Uterus (tissue), 4 donors: ENCODE data around the gene IQUB. TPM values are rescaled to one million over a fixed set of nuclear protein-coding genes. Genes with fewer than 3 reads are reported as not detected.

ENCODE experiments used
- DNase-seq, 2 donors: peaks; one replicate each; pipeline ENCODE4 v3.0.0-alpha.2; 2019 to 2020
- H3K27ac ChIP-seq, 2 donors: fragments of 200-600 bp; sonication (generic); 1 replicate in 1 of 2; 2 replicates in 1 of 2; pipeline ENCODE4 v1.5.1; 2016 to 2018
- H3K27me3 ChIP-seq, 2 donors: fragments of 200-600 bp; sonication (generic); one replicate each; pipeline ENCODE4 v1.5.1; 2018 to 2019; ENCODE audit warnings: control low read depth in 1 of 2
- H3K36me3 ChIP-seq, 2 donors: fragments of 200-600 bp; sonication (generic); one replicate each; pipeline ENCODE4 v1.5.1; 2019; ENCODE audit warnings: control low read depth in 1 of 2
- H3K4me1 ChIP-seq, 2 donors: fragments of 200-600 bp; sonication (generic); one replicate each; pipeline ENCODE4 v1.5.1; 2018 to 2019; ENCODE audit warnings: control low read depth in 1 of 2
- H3K4me3 ChIP-seq, 2 donors: fragments of 200-600 bp; sonication (generic); 1 replicate in 1 of 2; 2 replicates in 1 of 2; pipeline ENCODE4 v1.5.1; 2018 to 2019; ENCODE audit warnings: mild to moderate bottlenecking in 1 of 2
- H3K9me3 ChIP-seq, 2 donors: fragments of 200-600 bp; sonication (generic); one replicate each; pipeline ENCODE4 v1.5.1; 2019; ENCODE audit warnings: control low read depth in 1 of 2
- POLR2A ChIP-seq, 2 donors: fragments of 450-650 bp; IDR thresholded peaks; one replicate each; pipeline ENCODE4 v1.6.1; 2016; ENCODE audit warnings: antibody characterized with exemption in 2 of 2, mild to moderate bottlenecking in 1 of 2, moderate library complexity in 1 of 2
- intact Hi-C: fragments of 100-400 bp; cut with DNase I; formaldehyde crosslinking; loops from one replicate; pipeline ENCODE4 v1.15.1; 2023; ENCODE audit warnings: low total_unique reads
- total RNA-seq, 4 donors: library from RNA; depleted of rRNA in 3 of 4; stranded (reverse); fragments of >200 nt in 3 of 4; gene quantifications; one replicate each; pipeline versions ENCODE4 v1.1.0 to v1.2.4, GENCODE V29; 2014 to 2023
- TF ChIP-seq, protein P1 (sequence below), 4 experiments: fragments of 200-600 bp in 2 of 4; fragments of 450-650 bp in 2 of 4; sonication (generic) in 2 of 4; IDR thresholded peaks; one replicate each; pipeline ENCODE4 v1.5.1; 2016 to 2019; ENCODE audit warnings: antibody characterized with exemption in 4 of 4, mild to moderate bottlenecking in 2 of 4, moderate library complexity in 1 of 4
- donor health status: DM: yes; HTN: yes; CAD: no.

IQUB gene
- total RNA-seq, 4 donors from 2014 or later = 2.4 to 9.9 (median 6.1) TPM; not detected in 1

DNA sequence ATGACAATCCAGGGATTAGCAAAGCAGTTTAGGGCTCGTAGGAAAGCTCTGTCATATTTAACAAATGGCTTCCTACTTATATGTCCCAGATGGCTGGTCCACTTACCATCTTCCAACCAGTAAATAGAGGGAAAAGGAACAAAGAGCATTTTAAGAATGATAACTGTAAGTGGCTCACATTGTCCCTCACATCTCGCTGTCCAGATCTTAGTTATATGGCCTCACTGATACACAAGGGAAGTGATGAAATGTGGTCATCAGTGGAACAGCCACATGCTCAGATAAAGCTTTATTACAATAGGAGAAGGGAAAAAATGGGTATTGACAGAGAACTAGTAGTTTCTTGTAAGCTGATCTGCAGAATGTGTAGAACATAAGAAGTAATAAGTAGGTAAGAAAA, 35.8 kb downstream of the IQUB start:
- H3K9me3 ChIP-seq = no peaks in the 10 kb centered on the region
- no peaks in the 10 kb centered on the region for H3K36me3 ChIP-seq
- no peak for DNase-seq
- no peaks in the 10 kb centered on the region for H3K4me1 ChIP-seq
- no peak for TF ChIP-seq POLR2A (IDR thresholded peaks at IDR 0.05)
- TF ChIP-seq, protein P1, sequence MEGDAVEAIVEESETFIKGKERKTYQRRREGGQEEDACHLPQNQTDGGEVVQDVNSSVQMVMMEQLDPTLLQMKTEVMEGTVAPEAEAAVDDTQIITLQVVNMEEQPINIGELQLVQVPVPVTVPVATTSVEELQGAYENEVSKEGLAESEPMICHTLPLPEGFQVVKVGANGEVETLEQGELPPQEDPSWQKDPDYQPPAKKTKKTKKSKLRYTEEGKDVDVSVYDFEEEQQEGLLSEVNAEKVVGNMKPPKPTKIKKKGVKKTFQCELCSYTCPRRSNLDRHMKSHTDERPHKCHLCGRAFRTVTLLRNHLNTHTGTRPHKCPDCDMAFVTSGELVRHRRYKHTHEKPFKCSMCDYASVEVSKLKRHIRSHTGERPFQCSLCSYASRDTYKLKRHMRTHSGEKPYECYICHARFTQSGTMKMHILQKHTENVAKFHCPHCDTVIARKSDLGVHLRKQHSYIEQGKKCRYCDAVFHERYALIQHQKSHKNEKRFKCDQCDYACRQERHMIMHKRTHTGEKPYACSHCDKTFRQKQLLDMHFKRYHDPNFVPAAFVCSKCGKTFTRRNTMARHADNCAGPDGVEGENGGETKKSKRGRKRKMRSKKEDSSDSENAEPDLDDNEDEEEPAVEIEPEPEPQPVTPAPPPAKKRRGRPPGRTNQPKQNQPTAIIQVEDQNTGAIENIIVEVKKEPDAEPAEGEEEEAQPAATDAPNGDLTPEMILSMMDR (IDR thresholded peaks at IDR 0.05) = no peak
- intact Hi-C loops = no loop called here
- H3K27ac ChIP-seq = no peak overlapping the region
- no peaks in the 10 kb centered on the region for H3K27me3 ChIP-seq
- H3K4me3 ChIP-seq = no peak overlapping the region

DNA sequence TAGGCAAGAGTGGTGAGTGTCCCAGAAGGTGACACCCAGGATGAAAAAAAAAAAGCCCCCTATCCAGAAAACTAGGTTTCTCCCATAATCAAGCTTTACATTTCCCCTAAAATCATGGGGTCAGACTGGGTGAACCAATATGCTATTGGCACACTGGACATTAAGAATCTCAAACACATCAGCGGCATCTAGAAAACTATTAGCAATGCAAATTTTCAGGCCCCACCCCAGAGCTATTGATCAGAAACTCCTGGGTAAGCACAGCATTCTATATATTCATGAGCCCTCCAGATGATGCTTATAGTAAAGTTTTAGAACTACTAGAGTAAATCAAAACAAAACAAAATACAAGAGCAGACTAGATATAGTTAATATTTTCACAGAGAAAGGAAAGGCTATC, 36.4 kb downstream of the IQUB start:
- H3K36me3 ChIP-seq = no peaks in the 10 kb centered on the region
- H3K27ac ChIP-seq = no peak overlapping the region
- intact Hi-C loops = no loop called here
- no peak for TF ChIP-seq POLR2A (IDR thresholded peaks at IDR 0.05)
- TF ChIP-seq, protein P1 (IDR thresholded peaks at IDR 0.05) = no peak
- no peaks in the 10 kb centered on the region for H3K4me1 ChIP-seq
- H3K27me3 ChIP-seq = no peaks in the 10 kb centered on the region
- no peak overlapping the region for H3K4me3 ChIP-seq
- DNase-seq = no peak
- H3K9me3 ChIP-seq = no peaks in the 10 kb centered on the region

DNA sequence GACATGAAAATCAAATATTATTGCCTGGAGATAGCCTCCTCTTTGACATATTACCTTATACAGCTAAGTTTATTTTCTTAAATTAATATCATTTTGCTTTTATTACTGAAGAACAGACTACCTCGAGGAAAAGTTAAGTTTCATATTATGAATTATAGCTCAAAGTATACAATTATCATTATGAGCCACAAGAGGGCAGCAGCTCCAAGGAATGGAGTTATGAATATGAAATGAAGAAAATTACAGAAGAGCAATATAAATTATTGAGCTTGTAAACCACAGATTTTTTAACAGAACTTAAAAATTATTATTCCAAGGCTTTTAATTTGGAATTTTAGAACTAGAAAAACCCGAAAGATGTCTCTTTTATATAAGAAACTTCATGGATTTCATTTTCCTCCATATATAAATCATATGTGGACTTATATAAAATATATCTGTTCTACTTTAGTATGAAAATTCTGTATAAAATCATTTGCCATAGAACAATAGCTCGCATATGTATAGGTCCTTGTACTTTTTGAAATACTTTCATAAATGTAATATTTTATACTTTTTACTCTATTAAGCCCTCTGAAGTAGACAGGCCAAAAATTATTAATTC, 40.1 kb downstream of the IQUB start:
- no peaks in the 10 kb centered on the region for H3K9me3 ChIP-seq
- no peak overlapping the region for H3K4me3 ChIP-seq
- no peak overlapping the region for H3K27ac ChIP-seq
- no peak for TF ChIP-seq POLR2A (IDR thresholded peaks at IDR 0.05)
- TF ChIP-seq, protein P1 (IDR thresholded peaks at IDR 0.05) = peak; percentile 49 to 74 (median 61)
- H3K27me3 ChIP-seq = no peaks in the 10 kb centered on the region
- intact Hi-C loops = no loop called here
- H3K36me3 ChIP-seq = no peaks in the 10 kb centered on the region
- no peaks in the 10 kb centered on the region for H3K4me1 ChIP-seq
- DNase-seq = peak in 1 of 2 donors; percentile 16

DNA sequence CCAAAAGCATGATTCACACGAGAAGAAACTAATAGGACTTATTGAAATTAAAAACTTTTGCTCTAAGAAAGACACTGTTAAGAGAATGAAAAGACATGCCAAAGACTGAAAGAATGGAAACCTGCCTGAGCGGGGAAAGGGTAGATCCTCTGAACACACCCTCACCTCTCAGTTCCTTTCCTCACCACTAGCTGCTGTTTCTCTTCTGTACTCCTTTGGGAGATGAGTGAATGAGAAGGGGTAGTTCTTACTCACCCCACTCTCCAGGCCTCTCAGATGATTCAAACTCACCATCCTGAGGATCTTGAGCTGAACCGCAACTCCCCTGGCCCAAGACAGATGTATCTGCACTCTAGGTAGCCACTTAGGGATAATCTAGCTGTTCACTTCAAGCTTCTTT, 41.9 kb downstream of the IQUB start:
- Histone ChIP-seq H3K4me3 (no peak overlapping the region), H3K36me3 (no peaks in the 10 kb centered on the region), H3K27me3 (no peaks in the 10 kb centered on the region), H3K27ac (no peak overlapping the region), H3K4me1 (no peaks in the 10 kb centered on the region), H3K9me3 (no peaks in the 10 kb centered on the region)
- intact Hi-C loops = no loop called here
- no peak for DNase-seq
- no peak for TF ChIP-seq POLR2A (IDR thresholded peaks at IDR 0.05)
- TF ChIP-seq, protein P1 (IDR thresholded peaks at IDR 0.05) = no peak

DNA sequence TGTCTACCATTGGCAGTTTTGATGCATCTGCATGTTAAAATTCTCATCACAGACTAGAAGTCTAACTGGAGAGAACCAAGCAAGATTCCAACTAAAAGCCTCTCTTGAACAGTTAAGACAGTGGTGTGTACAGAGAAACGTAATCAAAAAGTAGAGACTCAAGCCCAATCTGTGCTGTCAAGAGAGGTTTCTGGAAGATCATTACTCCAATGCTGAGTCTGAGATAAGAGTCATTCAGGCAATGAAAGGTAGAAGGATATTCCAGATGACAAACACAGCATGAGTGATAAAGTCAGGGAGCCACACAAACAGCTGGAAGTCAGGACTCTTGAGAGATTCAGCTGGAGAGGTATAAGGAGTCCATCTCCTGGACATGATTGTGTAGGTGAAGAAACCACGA, 48.7 kb downstream of the IQUB start:
- no peaks in the 10 kb centered on the region for H3K27me3 ChIP-seq
- no peak for DNase-seq
- no peaks in the 10 kb centered on the region for H3K4me1 ChIP-seq
- H3K36me3 ChIP-seq = no peaks in the 10 kb centered on the region
- no peaks in the 10 kb centered on the region for H3K9me3 ChIP-seq
- no peak overlapping the region for H3K4me3 ChIP-seq
- intact Hi-C loops = no loop called here
- no peak overlapping the region for H3K27ac ChIP-seq
- no peak for TF ChIP-seq POLR2A (IDR thresholded peaks at IDR 0.05)
- TF ChIP-seq, protein P1 (IDR thresholded peaks at IDR 0.05) = no peak
